Measurements from ENCODE around the gene NRXN3. TPM values are rescaled to one million over a fixed set of nuclear protein-coding genes. Genes with fewer than 3 reads are reported as not detected.

Gene NRXN3
- polyA plus RNA-seq, 6 donors from 2014 or later = not detected

DNA sequence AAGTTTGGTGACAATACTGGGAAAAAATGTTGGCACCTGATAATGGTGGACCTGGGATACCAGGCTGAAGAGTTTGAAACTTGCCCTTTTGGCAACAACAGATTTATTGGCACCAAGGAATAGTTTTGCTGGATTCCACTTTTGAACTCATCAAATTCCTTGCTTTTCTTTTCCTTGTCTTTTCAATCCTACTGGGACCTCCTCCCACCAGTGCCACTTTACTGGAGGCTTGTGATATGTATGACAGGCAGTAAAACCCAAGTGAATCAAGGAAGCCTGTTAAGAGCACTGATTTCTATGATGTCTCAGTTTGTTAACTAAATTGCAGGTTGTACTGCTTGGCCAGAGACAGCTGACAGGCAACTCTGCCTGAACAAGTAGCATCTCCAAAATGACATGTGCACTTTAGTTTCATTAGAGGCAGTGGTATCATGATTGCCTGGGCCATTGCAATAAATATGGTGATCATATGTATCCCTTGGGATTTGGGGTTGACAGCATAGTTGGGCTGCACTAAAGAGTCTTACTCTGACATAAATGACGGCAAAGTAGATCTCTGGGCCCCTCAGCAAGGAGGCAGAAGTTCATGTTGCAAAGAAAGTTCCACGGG, 1475.7 kb downstream of the NRXN3 start:
- H3K4me1 Mint-ChIP-seq = no peaks in the 10 kb centered on the region
- H3K4me3 Mint-ChIP-seq = no peak overlapping the region
- H3K9me3 Mint-ChIP-seq = no peaks in the 10 kb centered on the region
- DNase-seq = no peak
- no peaks in the 10 kb centered on the region for H3K27me3 Mint-ChIP-seq
- no peak overlapping the region for H3K27ac Mint-ChIP-seq
- ATAC-seq (ENCODE audit: low read depth in 2 of 2) = no peak
- H3K36me3 Mint-ChIP-seq = no peaks in the 10 kb centered on the region

DNA sequence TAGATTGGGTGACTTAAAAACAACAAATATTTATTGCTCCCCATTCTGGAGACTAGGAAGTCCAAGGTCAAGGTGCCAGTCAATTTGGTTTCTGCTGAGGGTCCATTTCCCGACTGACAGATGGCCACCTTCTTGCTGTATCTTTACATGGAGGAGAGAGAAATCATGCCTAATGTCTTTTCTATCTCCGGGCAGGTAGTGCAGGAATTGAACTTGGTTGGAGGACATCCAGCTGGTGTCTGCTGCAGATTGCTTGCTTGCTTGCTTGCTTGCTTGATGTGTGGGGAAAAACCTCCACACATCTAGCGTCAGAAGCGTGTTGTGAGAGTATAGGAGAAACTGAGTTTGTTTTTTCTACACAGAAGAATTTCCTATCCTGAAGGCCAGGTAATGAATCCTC, 1479.7 kb downstream of the NRXN3 start:
- Mint-ChIP-seq H3K27ac (no peak overlapping the region), H3K4me1 (no peaks in the 10 kb centered on the region), H3K36me3 (no peaks in the 10 kb centered on the region), H3K4me3 (no peak overlapping the region), H3K9me3 (peaks cover 0 to 12% (median 2%) of the 10 kb centered on the region in 7 donors), H3K27me3 (no peaks in the 10 kb centered on the region)
- no peak for DNase-seq
- no peak for ATAC-seq (ENCODE audit: low read depth in 2 of 2)

DNA sequence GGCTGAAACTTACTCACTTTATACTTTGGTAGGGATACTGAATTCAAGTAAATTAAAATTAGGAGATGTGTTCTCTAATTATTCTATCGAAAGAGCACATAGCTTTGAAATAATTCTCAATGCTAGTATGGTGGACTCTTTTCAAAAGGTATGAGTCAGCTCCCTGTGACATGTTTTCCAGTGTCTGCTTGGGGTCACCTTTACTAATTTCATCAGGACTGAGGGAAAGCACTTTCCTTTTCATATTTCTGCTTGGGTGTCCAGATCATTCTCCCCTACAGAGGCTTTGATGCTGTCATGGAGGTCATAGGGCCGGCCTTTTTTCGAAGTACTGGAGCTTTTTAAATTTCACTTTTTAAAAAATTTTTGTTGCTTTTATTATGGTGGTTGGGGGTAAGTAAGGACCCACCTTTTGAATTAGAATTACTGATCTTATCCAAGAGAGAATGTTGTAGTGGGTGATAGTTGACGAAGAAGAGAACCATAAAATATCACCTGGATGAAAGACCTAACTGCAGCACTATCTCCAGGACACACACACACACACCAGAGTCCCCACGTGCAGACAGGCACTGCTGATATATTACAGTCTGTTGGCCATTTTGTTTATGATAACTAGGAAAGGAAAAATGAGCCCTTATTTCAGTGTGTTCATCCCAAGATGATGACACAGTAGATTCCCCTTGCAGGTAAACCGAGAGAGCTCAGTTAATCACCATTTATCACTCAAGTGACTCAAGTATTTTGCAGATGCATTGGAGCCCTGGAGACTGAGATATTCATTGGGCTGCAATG, 1482.5 kb downstream of the NRXN3 start:
- Mint-ChIP-seq H3K9me3 (peaks cover 0 to 19% (median 3%) of the 10 kb centered on the region in 7 donors), H3K4me1 (no peaks in the 10 kb centered on the region), H3K27ac (no peak overlapping the region), H3K4me3 (no peak overlapping the region), H3K27me3 (no peaks in the 10 kb centered on the region), H3K36me3 (no peaks in the 10 kb centered on the region)
- ATAC-seq (ENCODE audit: low read depth in 2 of 2) (no peak), DNase-seq (no peak)

DNA sequence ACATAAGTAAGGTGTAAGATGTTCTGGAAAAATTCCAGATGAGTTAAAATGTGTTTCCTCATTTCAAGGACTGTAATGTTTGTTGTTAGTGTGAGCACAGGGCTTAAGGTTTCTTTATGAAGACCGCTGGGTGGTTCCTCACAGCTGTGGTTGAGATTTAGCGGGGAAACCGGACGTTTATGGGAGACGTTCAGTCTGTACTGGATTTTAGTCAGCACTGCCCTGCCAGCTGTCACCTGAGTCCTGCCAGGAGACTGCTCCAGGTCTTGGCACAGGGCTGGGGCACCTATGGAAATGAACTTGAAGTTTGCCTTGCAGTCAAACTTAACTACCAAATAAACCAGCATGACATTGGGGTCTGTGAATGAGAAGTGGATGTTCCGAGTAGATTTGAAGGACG, 1485.9 kb downstream of the NRXN3 start:
- DNase-seq = no peak
- Mint-ChIP-seq H3K9me3 (peaks cover 0 to 19% (median 4%) of the 10 kb centered on the region in 7 donors), H3K4me1 (no peaks in the 10 kb centered on the region), H3K27me3 (no peaks in the 10 kb centered on the region), H3K27ac (no peak overlapping the region), H3K4me3 (no peak overlapping the region), H3K36me3 (no peaks in the 10 kb centered on the region)
- ATAC-seq (ENCODE audit: low read depth in 2 of 2) = no peak

DNA sequence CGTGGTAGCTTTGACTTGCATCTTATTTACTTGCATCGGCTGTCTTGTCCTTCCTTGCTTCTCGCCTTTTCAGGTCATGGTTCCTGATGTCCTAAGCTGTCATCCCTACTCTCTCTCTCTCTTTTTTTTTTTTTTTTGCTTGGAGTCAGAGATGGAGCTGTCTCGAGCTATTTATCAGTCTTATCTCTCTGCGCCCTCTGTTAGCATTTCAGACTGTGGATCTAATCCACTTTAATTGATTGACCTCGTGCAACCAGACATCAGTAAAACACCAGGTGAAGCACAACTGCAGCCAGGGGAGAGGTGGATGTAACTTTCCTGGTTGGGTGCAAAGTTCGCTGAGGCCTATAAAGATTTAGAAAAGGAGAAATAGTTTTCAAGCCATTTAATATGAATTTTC, 1486.3 kb downstream of the NRXN3 start:
- DNase-seq = no peak
- Mint-ChIP-seq H3K4me3 (no peak overlapping the region), H3K4me1 (no peaks in the 10 kb centered on the region), H3K36me3 (no peaks in the 10 kb centered on the region), H3K27ac (no peak overlapping the region), H3K27me3 (no peaks in the 10 kb centered on the region), H3K9me3 (peaks cover 0 to 19% (median 4%) of the 10 kb centered on the region in 7 donors)
- no peak for ATAC-seq (ENCODE audit: low read depth in 2 of 2)

DNA sequence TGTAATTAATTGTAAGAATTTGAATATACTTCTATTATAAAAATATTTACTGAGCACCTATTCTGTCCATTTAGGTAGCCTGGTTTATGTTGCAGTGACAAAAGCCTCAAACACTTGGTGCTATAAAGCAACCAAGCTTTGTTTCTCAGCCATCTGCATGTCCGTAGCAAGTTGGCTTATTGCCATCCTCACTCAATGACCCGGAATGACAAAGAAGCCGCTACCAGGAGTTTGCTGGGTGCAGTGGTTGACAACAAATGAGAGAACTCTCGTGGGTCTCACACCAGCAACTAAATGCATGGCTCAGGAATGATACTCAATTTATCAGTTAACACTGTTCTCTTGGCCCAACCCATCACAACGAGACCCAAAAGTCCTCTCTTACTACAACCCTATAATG, 1488.0 kb downstream of the NRXN3 start:
- DNase-seq (no peak), ATAC-seq (ENCODE audit: low read depth in 2 of 2) (no peak)
- Mint-ChIP-seq H3K27ac (no peak overlapping the region), H3K9me3 (peaks cover 0 to 14% (median 2%) of the 10 kb centered on the region in 7 donors), H3K27me3 (no peaks in the 10 kb centered on the region), H3K36me3 (no peaks in the 10 kb centered on the region), H3K4me1 (no peaks in the 10 kb centered on the region), H3K4me3 (no peak overlapping the region)

DNA sequence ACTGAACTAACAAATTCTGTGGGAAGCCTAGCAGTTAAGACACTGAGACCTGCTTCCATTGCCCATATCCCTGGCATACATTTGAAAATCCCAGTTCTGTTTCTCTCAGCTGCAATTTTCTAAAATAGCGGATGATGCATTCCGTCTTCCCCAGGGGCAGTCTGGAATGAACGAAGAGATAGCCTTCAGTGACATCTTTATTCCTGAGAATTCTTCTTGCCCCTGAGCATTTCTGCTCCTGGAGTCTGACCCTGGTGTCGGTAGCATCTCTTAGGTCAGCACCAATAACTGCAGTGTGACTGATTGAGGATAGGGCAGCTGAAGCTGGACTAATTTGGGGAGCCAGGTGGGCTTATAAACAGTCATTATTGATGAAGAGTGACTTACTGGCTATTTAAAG, 1488.6 kb downstream of the NRXN3 start:
- H3K27ac Mint-ChIP-seq = no peak overlapping the region
- no peaks in the 10 kb centered on the region for H3K27me3 Mint-ChIP-seq
- no peaks in the 10 kb centered on the region for H3K4me1 Mint-ChIP-seq
- DNase-seq (no peak), ATAC-seq (ENCODE audit: low read depth in 2 of 2) (no peak)
- no peak overlapping the region for H3K4me3 Mint-ChIP-seq
- no peaks in the 10 kb centered on the region for H3K36me3 Mint-ChIP-seq
- H3K9me3 Mint-ChIP-seq = peaks cover 0 to 14% (median 3%) of the 10 kb centered on the region in 7 donors

DNA sequence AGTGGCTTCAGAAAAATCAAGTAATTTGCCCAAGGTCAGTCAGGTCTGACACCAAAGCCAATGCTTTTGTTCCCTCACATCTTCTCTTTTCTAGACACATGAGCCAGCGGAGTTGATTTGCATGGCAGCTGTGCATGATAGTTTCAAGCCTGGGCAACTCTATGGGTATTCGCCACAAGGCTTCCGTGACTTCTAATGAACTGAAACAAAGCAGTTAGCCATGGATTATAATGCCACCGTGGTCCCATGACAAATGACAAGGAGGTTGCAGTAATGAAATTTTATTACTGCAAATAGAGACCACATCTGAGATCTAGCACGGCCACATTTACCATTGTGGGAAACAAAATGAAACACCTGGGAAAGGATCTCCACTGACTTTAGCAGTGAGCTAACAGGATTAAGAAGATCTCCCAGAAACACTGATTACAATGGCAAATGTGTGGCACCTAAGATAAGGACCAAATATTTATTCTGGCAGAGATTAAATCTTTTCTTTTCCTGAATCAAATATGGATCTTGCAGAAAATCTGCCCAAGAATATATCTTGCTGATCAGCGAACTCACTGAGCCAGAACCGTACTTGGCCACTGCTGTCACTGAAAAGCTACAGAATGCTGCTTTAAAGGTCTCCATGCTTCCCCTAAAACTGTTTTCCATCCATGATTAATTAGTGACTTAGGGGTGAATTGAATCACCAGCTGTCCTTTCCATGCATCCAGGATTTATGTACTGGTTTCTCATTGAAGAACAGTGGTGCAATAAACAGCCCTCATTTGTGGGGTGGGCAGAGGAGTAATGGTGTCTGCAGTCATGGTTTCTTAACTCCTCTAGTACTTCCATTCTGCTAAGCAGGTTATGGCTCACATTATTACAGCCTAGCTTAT, 1490.1 kb downstream of the NRXN3 start:
- H3K27ac Mint-ChIP-seq = no peak overlapping the region
- DNase-seq (no peak), ATAC-seq (ENCODE audit: low read depth in 2 of 2) (no peak)
- no peaks in the 10 kb centered on the region for H3K4me1 Mint-ChIP-seq
- no peak overlapping the region for H3K4me3 Mint-ChIP-seq
- H3K9me3 Mint-ChIP-seq = peaks cover 0 to 11% (median 4%) of the 10 kb centered on the region in 7 donors
- no peaks in the 10 kb centered on the region for H3K27me3 Mint-ChIP-seq
- no peaks in the 10 kb centered on the region for H3K36me3 Mint-ChIP-seq

DNA sequence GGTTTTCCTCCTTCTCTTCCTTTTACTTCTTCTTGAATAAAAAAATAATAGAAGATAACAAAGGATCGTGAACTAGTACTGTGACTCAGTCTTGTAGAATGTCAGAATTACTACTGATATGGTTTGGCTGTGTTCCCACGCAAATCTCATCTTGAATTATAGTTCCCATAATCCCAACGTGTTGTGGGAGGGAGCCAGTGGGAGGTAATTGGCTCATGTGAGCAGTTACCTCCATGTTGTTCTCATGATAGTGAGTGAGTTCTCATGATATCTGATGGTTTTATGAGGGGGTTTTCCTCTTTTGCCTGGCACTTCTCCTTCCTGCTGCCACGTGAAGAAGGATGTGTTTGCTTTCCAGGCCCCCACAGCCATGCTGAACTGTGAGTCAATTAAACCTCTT, 1491.6 kb downstream of the NRXN3 start:
- Mint-ChIP-seq H3K27ac (no peak overlapping the region), H3K9me3 (peaks cover 0 to 11% (median 4%) of the 10 kb centered on the region in 7 donors), H3K36me3 (no peaks in the 10 kb centered on the region), H3K4me1 (no peaks in the 10 kb centered on the region), H3K4me3 (no peak overlapping the region), H3K27me3 (no peaks in the 10 kb centered on the region)
- DNase-seq (no peak), ATAC-seq (ENCODE audit: low read depth in 2 of 2) (no peak)

DNA sequence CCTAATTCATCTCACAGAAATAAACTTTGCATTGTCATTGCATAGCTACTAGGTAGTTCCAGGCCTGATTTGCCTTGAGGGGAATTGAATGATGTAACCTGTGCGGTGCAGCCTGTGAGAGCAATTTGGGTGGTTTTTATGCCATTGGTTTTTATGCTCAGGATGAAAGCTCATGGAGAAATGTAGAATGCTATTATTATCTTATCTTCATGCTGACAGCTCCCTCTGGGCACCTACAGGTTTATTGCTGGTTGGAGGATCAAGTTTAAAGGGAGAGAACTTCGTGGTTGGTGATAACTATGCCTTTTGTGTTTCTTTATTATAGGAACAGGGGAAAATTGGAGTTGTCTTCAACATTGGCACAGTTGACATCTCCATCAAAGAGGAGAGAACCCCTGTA, 1493.3 kb downstream of the NRXN3 start:
- Mint-ChIP-seq H3K4me1 (no peaks in the 10 kb centered on the region), H3K27me3 (no peaks in the 10 kb centered on the region), H3K36me3 (no peaks in the 10 kb centered on the region), H3K4me3 (no peak overlapping the region), H3K27ac (no peak overlapping the region), H3K9me3 (peaks cover 0 to 11% (median 2%) of the 10 kb centered on the region in 7 donors)
- DNase-seq = no peak
- ATAC-seq (ENCODE audit: low read depth in 2 of 2) = no peak

DNA sequence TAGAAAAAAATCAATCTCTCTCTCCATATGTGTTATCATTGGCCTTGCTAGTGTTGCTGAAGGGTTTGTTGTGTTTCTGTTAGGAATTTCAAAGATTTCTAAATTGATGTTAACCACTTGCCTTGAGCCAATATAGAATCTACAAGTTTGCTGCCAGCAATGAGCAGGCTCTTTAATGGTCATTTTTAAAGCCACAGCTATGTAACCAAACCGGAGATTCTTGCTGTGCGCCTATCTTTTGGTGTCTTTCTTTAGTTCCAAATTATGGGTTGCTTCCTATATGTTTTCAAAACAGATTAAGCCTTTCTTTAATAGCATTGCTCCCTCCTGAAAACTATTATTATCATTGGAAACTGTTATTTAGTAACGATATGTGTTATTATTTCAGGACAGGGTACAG, 1495.4 kb downstream of the NRXN3 start:
- Mint-ChIP-seq H3K36me3 (no peaks in the 10 kb centered on the region), H3K27ac (no peak overlapping the region), H3K9me3 (peaks cover 0 to 11% (median 3%) of the 10 kb centered on the region in 7 donors), H3K27me3 (no peaks in the 10 kb centered on the region), H3K4me3 (no peak overlapping the region), H3K4me1 (no peaks in the 10 kb centered on the region)
- DNase-seq (no peak), ATAC-seq (ENCODE audit: low read depth in 2 of 2) (no peak)

DNA sequence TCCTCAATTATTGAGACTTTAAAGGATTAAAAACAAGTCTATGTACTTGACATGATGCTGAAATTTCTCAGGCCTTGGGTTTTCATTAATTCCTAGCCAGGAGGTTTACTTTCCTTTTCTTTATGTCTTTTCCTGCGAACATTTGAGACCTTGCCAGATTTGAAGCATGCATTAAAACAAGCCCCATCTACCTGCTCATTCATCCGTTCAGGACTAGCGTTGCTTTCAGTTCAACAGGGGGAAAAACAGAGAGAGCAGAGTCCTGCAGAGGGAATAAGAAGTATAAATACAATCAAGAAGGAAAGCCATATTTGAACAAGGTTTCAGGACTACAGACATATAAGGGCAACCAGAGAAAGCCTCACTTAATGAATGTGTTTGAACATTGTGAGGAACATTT, 1498.8 kb downstream of the NRXN3 start:
- no peak overlapping the region for H3K27ac Mint-ChIP-seq
- no peak for ATAC-seq (ENCODE audit: low read depth in 2 of 2)
- no peaks in the 10 kb centered on the region for H3K36me3 Mint-ChIP-seq

DNA sequence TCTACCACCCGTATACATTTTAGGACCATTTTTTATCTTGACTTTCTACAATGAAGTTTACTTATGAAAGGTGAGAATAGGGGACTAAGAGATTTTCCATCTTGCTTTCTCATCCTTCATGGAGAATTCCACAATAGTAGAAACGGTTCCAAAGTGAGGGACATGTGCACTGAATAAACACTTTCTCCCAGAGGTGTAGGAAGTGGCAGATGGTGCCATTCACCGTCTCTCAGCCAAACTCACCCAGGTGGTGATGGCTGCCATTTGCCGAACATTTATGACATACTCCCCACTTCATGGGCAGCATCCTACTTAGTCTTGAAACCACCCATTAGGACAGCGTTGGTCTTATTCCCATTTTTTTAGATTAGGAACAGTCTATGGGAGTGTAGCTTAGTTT, 1500.6 kb downstream of the NRXN3 start:
- H3K4me3 Mint-ChIP-seq = no peak overlapping the region

More for the DNA sequence above, 1498.8 kb downstream of the NRXN3 start:
- no peaks in the 10 kb centered on the region for H3K4me1 Mint-ChIP-seq
- no peak overlapping the region for H3K4me3 Mint-ChIP-seq
- peaks cover 0 to 5% (median 3%) of the 10 kb centered on the region in 7 donors for H3K9me3 Mint-ChIP-seq
- H3K27me3 Mint-ChIP-seq = no peaks in the 10 kb centered on the region
- no peak for DNase-seq

More for the DNA sequence above, 1500.6 kb downstream of the NRXN3 start:
- Mint-ChIP-seq H3K9me3 (peaks cover 0 to 5% (median 4%) of the 10 kb centered on the region in 7 donors), H3K36me3 (no peaks in the 10 kb centered on the region), H3K27me3 (no peaks in the 10 kb centered on the region), H3K27ac (no peak overlapping the region), H3K4me1 (no peaks in the 10 kb centered on the region)
- DNase-seq (no peak), ATAC-seq (ENCODE audit: low read depth in 2 of 2) (no peak)

Measured in naive B cell (primary cell).